Ovary (tissue), 3 donors: Measurements from ENCODE around the gene CPSF3.

ENCODE experiments used
- CTCF ChIP-seq, 3 donors: fragments of 450-650 bp in 2 of 3; fragments of 200-600 bp in 1 of 3; IDR thresholded peaks; one replicate each; pipeline versions ENCODE4 v1.5.1 to v1.8.0; 2016 to 2022; ENCODE audit warnings: antibody characterized with exemption in 3 of 3, mild to moderate bottlenecking in 1 of 3
- EP300 ChIP-seq: sonication (generic); formaldehyde crosslinking; IDR thresholded peaks from one replicate; pipeline ENCODE4 v1.6.1; 2017; ENCODE audit warnings: antibody characterized with exemption
- donor health status: DM: no; HTN: no; CAD: no.

GRCh38 chr2:9408641-9409151 lies 14.8 kb upstream of the CPSF3 start:
- TF ChIP-seq EP300 (no peak), CTCF (IDR thresholded peaks at IDR 0.05) (no peak)
